OCI-LY7 (cell line): Measurements from ENCODE around the gene PIP5K1C.

Source experiments
- EZH2phosphoT487 ChIP-seq: fragments of 200-600 bp; sonication (generic); IDR thresholded peaks from 2 replicates; pipeline ENCODE4 v1.6.1; 2018; ENCODE audit warnings: low read depth, borderline replicate concordance, mild to moderate bottlenecking, mixed run types, antibody characterized with exemption, low read length, moderate library complexity, mixed read lengths
- TF ChIP-seq, protein P1 (sequence below): fragments of 200-600 bp; sonication (generic); conservative IDR thresholded peaks from 2 replicates; pipeline ENCODE4 v1.5.1; 2014; ENCODE audit warnings: mild to moderate bottlenecking, antibody characterized with exemption, low read length, moderate library complexity, mixed read lengths

DNA sequence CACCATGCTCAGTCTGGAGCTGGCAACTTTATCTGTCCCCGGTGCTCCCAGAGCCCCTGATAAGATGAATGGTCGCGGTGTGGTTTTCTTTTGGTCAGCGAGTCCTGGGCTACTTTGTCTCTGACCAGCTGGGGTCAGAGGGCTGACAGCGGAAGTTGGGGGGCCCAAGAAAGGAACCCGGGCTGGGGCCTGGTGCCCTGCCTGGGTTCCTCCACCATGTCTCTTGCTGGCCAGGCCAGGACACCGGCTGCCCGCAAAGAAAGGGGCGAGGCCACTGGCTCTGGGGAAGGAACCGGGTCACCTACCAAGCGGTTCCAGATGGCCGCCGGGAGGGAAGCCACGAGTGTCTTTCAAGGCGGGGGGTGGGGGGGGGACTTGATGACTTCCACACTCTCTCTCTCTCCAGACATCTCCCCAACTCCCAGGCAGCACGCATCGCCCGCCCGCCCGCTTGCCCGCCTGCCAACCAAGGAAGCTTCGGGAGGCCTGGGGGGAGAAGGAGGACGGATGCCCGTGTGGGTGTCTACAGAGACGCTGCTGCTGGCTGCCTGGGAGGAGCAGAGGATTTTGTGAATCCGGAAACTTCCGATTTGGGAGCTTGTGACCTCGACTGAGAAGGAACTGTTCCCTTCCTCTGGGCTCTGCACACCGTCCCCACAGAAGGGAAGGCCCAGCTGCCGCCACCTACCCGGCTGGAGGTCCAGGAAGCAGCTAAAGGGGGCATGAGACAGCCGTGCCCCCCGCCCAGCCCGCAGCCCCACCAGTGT lies 1.1 kb downstream of the PIP5K1C start:
- TF ChIP-seq, protein P1, sequence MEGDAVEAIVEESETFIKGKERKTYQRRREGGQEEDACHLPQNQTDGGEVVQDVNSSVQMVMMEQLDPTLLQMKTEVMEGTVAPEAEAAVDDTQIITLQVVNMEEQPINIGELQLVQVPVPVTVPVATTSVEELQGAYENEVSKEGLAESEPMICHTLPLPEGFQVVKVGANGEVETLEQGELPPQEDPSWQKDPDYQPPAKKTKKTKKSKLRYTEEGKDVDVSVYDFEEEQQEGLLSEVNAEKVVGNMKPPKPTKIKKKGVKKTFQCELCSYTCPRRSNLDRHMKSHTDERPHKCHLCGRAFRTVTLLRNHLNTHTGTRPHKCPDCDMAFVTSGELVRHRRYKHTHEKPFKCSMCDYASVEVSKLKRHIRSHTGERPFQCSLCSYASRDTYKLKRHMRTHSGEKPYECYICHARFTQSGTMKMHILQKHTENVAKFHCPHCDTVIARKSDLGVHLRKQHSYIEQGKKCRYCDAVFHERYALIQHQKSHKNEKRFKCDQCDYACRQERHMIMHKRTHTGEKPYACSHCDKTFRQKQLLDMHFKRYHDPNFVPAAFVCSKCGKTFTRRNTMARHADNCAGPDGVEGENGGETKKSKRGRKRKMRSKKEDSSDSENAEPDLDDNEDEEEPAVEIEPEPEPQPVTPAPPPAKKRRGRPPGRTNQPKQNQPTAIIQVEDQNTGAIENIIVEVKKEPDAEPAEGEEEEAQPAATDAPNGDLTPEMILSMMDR = no peak
- no peak for TF ChIP-seq EZH2phosphoT487
